Neural crest cell (in vitro differentiated cells): ENCODE measurements around the gene TEKT5. TPM values are rescaled to one million over a fixed set of nuclear protein-coding genes. Genes with fewer than 3 reads are reported as not detected.
A peak's percentile ranks its signal among the peaks of the same experiment; 100 is the strongest.

ENCODE experiments used
- DNase-seq: peaks from one replicate; pipeline ENCODE4 v3.0.0; 2021; ENCODE audit warnings: low read depth, mixed read lengths, low spot score
- H3K27ac Mint-ChIP-seq: one replicate; pipeline ENCODE4 v1.8.0; 2021; ENCODE audit warnings: mild to moderate bottlenecking, mixed read lengths; ENCODE audit not compliant: unreplicated experiment
- H3K27me3 Mint-ChIP-seq: 2 replicates; pipeline ENCODE4 v1.8.0; 2021; ENCODE audit warnings: low read depth, mild to moderate bottlenecking, mixed read lengths
- H3K36me3 Mint-ChIP-seq: 2 replicates; pipeline ENCODE4 v1.8.0; 2021; ENCODE audit warnings: low read depth, mild to moderate bottlenecking, mixed read lengths
- H3K4me1 Mint-ChIP-seq: 2 replicates; pipeline ENCODE4 v1.8.0; 2021; ENCODE audit warnings: mixed read lengths
- H3K4me3 Mint-ChIP-seq: one replicate; pipeline ENCODE4 v1.8.0; 2021; ENCODE audit warnings: mild to moderate bottlenecking, mixed read lengths
- H3K9me3 Mint-ChIP-seq: 2 replicates; pipeline ENCODE4 v1.8.0; 2021; ENCODE audit warnings: mixed read lengths
- total RNA-seq: library from RNA; stranded (reverse); gene quantifications from 2 replicates; pipeline ENCODE4 v1.2.1, GENCODE V29; 2021
- TF ChIP-seq, protein P1 (sequence below): fragments of 200-600 bp; sonication (generic); conservative IDR thresholded peaks from 2 replicates; pipeline ENCODE4 v1.5.0; 2021; ENCODE audit warnings: antibody characterized with exemption, mild to moderate bottlenecking

TEKT5 gene
- total RNA-seq, 1 donor from 2014 or later, result 0.68 TPM

DNA sequence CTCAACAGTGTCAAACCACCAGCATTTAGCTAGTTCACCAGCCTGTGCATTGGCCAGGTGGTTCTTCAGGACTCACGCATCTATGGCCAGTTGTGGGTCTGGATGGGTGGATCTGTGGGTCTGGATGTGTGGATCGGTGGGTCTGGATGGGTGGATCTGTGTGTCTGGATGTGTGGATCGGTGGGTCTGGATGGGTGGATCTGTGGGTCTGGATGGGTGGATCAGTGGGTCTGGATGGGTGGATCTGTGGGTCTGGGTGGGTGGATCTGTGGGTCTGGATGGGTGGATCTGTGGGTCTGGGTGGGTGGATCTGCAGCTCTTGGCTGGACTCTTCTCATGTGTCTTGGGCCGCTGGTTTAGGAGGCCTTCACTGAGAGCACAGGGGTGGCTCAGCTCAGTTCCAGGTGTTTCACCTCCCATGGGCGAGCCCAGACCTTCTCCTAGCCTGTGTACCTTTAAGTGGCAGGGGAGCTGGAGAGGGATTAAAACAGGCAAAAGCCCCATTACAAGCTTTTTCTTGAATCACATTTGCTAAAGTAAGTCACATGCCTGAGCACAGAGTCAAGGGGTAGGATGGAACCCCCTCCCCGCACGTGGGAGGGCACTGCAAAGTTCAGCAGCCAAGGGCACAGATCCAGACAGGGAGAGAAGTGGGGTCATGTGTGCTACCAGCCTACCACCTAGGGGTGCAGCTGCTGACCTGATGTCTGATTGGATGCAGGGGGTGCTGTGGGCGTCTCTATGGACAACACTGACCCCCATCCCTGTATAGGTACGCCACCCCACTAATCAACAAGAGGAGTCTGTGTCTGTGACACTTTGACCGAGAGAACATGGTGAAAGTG lies 45.5 kb upstream of the TEKT5 start:
- DNase-seq, result no peak
- Mint-ChIP-seq H3K9me3 (no peaks in the 10 kb centered on the region), H3K4me1 (peaks cover 34% of the 10 kb centered on the region), H3K36me3 (no peaks in the 10 kb centered on the region), H3K27ac (peak overlapping the region; percentile 24), H3K4me3 (no peak overlapping the region), H3K27me3 (no peaks in the 10 kb centered on the region)
- TF ChIP-seq, protein P1, sequence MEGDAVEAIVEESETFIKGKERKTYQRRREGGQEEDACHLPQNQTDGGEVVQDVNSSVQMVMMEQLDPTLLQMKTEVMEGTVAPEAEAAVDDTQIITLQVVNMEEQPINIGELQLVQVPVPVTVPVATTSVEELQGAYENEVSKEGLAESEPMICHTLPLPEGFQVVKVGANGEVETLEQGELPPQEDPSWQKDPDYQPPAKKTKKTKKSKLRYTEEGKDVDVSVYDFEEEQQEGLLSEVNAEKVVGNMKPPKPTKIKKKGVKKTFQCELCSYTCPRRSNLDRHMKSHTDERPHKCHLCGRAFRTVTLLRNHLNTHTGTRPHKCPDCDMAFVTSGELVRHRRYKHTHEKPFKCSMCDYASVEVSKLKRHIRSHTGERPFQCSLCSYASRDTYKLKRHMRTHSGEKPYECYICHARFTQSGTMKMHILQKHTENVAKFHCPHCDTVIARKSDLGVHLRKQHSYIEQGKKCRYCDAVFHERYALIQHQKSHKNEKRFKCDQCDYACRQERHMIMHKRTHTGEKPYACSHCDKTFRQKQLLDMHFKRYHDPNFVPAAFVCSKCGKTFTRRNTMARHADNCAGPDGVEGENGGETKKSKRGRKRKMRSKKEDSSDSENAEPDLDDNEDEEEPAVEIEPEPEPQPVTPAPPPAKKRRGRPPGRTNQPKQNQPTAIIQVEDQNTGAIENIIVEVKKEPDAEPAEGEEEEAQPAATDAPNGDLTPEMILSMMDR, result no peak

DNA sequence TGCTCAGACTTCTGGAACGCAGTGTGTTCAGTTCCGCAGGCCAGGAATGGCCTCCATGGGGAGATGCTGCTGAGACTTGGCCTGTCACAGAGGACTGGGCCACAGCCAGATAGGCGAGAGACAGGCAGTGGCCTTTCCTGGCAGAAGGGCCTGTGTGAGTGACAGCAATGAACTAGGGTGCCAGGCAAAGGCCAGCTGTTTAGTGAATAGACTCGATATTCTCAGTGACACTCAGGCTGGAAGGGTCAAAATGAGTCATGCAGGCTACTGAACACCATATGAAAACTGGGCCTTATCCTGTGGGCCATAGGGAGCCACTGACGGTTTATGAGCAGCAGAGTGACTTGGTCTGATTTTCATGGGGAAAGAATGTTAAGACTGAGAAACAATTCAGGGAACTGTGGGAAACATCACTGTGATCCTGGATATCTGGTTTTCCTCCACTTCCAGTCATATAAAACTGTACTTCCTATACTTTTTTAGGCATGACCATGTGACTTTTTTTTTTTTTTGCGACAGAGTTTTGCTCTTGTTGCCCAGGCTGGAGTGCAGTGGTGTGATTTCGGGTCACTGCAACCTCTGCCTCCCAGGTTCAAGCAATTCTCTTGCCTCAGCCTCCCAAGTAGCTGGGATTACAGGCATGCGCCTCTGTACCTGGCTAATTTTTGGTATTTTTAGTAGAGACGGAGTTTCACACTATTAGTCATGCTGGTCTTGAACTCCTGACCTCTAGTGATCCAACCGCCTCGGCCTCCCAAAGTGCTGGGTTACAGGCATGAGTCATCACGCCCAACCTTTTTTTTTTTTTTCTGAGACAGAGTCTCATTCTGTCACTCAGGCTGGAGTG lies 43.7 kb upstream of the TEKT5 start:
- Mint-ChIP-seq H3K27ac (peak overlapping the region; percentile 19), H3K9me3 (no peaks in the 10 kb centered on the region), H3K4me1 (peaks cover 22% of the 10 kb centered on the region), H3K27me3 (no peaks in the 10 kb centered on the region), H3K36me3 (no peaks in the 10 kb centered on the region), H3K4me3 (no peak overlapping the region)
- DNase-seq, result no peak
- TF ChIP-seq, protein P1, result no peak

DNA sequence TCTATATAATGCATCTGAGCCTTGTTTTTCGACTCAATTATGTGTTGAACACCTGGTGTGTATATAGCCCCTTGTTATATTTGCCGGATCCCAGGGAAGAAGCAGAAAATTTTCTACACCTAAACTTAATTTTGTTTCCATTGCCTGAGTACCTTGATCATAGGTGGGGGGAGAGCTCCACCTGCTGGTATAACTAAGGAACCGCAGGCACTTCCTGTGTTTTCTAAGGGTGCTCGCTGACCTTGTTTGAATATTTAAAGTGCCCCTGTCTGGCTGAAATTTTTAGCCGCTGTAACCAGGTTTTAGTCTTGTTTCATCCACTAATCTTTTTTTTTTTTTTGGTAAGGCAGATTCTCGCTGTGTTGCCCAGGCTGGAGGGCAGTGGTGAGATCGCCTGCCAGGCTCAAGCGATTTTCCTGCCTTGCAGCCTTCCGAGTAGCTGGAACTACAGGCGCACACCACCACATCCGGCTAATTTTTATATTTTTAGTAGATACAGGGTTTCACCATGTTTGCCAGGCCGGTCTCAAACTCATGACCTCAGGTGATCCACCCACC lies 42.4 kb upstream of the TEKT5 start:
- peak; percentile 62 for DNase-seq
- H3K36me3 Mint-ChIP-seq, result peaks cover 2% of the 10 kb centered on the region
- H3K4me1 Mint-ChIP-seq, result peaks cover 15% of the 10 kb centered on the region
- no peak overlapping the region for H3K27ac Mint-ChIP-seq
- H3K4me3 Mint-ChIP-seq, result peak overlapping the region; percentile 3
- TF ChIP-seq, protein P1, result peak; percentile 97
- no peaks in the 10 kb centered on the region for H3K27me3 Mint-ChIP-seq
- peaks cover 3% of the 10 kb centered on the region for H3K9me3 Mint-ChIP-seq

DNA sequence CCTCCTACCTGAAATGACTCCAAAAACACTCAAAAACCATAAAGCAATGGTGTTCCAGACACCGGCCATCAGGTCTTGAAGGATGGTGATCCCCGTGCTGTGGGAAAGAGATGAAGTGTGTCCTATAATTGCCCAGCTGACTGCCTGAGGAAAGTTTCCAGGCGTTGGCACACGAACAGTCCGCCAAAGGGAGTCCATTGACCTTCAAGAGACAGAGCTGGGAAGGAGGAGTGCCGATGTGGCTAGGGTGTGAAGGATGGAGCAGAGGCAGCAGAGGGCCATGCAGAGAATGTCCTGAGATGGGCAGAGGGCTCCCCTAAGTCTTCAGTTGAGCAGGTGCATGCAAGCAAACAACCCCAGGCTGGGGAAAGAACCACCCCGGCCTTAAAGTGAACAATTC lies 37.1 kb upstream of the TEKT5 start:
- H3K27me3 Mint-ChIP-seq, result no peaks in the 10 kb centered on the region
- peaks cover under 1% of the 10 kb centered on the region for H3K4me1 Mint-ChIP-seq
- TF ChIP-seq, protein P1, result no peak
- no peak for DNase-seq
- H3K36me3 Mint-ChIP-seq, result peaks cover 2% of the 10 kb centered on the region
- H3K27ac Mint-ChIP-seq, result no peak overlapping the region
- H3K9me3 Mint-ChIP-seq, result peaks cover 3% of the 10 kb centered on the region
- no peak overlapping the region for H3K4me3 Mint-ChIP-seq
